ENCODE results near the gene SMARCAD1. TPM values are rescaled to one million over a fixed set of nuclear protein-coding genes. Genes with fewer than 3 reads are reported as not detected.

SMARCAD1 gene
- total RNA-seq, 2 donors from 2014 or later: 67.1 to 85.5 TPM

GRCh38 chr4:94177822-94178221, 29.8 kb upstream of the SMARCAD1 start:
- H3K27ac Mint-ChIP-seq: peak overlapping the region; percentile 83
- no peak overlapping the region for H3K9ac ChIP-seq (ENCODE audit: extremely low read depth, low read length, poor library complexity, severe bottlenecking)
- H3K4me3 ChIP-seq (ENCODE audit: low read length): peak overlapping the region; percentile 54
- no peak overlapping the region for H3K4me3 Mint-ChIP-seq
- no peak for TF ChIP-seq CTCF (conservative IDR thresholded peaks at IDR 0.05)
- no peaks in the 10 kb centered on the region for H3K27me3 Mint-ChIP-seq (ENCODE audit: insufficient read depth)
- H3K27me3 ChIP-seq (ENCODE audit: control insufficient read depth, insufficient read depth, low read length, poor library complexity, severe bottlenecking): no peaks in the 10 kb centered on the region
- WGBS, 2 experiments (ENCODE audit: insufficient coverage in 1 of 2, insufficient read length in 1 of 2): 97 to 100% methylated on average over 1 to 2 of the region's 2 CpGs
- peaks cover 1% of the 10 kb centered on the region for H3K36me3 ChIP-seq (ENCODE audit: control insufficient read depth, insufficient read depth, low read length)
- no peak for DNase-seq
- H3K4me1 ChIP-seq (ENCODE audit: control insufficient read depth, insufficient read depth, low read length): peaks cover 12% of the 10 kb centered on the region
- peaks cover 4% of the 10 kb centered on the region for H3K36me3 Mint-ChIP-seq (ENCODE audit: low read depth)
- peaks cover 11% of the 10 kb centered on the region for H3K9me3 Mint-ChIP-seq
- peaks cover 28% of the 10 kb centered on the region for H3K4me1 Mint-ChIP-seq
- peaks cover 11% of the 10 kb centered on the region for H3K9me3 ChIP-seq (ENCODE audit: control insufficient read depth, low read length)
- no peak overlapping the region for H3K27ac ChIP-seq (ENCODE audit: low read depth, low read length)

GRCh38 chr4:94181815-94182214, 25.9 kb upstream of the SMARCAD1 start:
- Histone ChIP-seq H3K9ac (ENCODE audit: extremely low read depth, low read length, poor library complexity, severe bottlenecking) (no peak overlapping the region), H3K27me3 (ENCODE audit: control insufficient read depth, insufficient read depth, low read length, poor library complexity, severe bottlenecking) (no peaks in the 10 kb centered on the region), H3K9me3 (ENCODE audit: control insufficient read depth, low read length) (peaks cover 5% of the 10 kb centered on the region), H3K4me3 (ENCODE audit: low read length) (no peak overlapping the region), H3K27ac (ENCODE audit: low read depth, low read length) (no peak overlapping the region), H3K36me3 (ENCODE audit: control insufficient read depth, insufficient read depth, low read length) (no peaks in the 10 kb centered on the region), H3K4me1 (ENCODE audit: control insufficient read depth, insufficient read depth, low read length) (peaks cover 2% of the 10 kb centered on the region)
- 29% methylated on average over 1 of the region's 1 CpG; no CpG with 5 or more reads in 1 of the 2 experiments for WGBS, 2 experiments (ENCODE audit: insufficient coverage in 1 of 2, insufficient read length in 1 of 2)
- TF ChIP-seq CTCF (conservative IDR thresholded peaks at IDR 0.05): no peak
- no peak for DNase-seq
- Mint-ChIP-seq H3K9me3 (peaks cover 5% of the 10 kb centered on the region), H3K36me3 (ENCODE audit: low read depth) (peaks cover 4% of the 10 kb centered on the region), H3K27me3 (ENCODE audit: insufficient read depth) (no peaks in the 10 kb centered on the region), H3K4me1 (peaks cover 11% of the 10 kb centered on the region), H3K27ac (no peak overlapping the region), H3K4me3 (no peak overlapping the region)

GRCh38 chr4:94202769-94203168, 4.9 kb upstream of the SMARCAD1 start:
- Mint-ChIP-seq H3K4me3 (no peak overlapping the region), H3K27me3 (ENCODE audit: insufficient read depth) (no peaks in the 10 kb centered on the region), H3K27ac (no peak overlapping the region), H3K9me3 (peaks cover 18% of the 10 kb centered on the region), H3K36me3 (ENCODE audit: low read depth) (no peaks in the 10 kb centered on the region), H3K4me1 (no peaks in the 10 kb centered on the region)
- no peak for TF ChIP-seq CTCF (conservative IDR thresholded peaks at IDR 0.05)
- 94% methylated on average over 3 of the region's 3 CpGs; no CpG with 5 or more reads in 1 of the 2 experiments for WGBS, 2 experiments (ENCODE audit: insufficient coverage in 1 of 2, insufficient read length in 1 of 2)
- Histone ChIP-seq H3K4me1 (ENCODE audit: control insufficient read depth, insufficient read depth, low read length) (no peaks in the 10 kb centered on the region), H3K27ac (ENCODE audit: low read depth, low read length) (no peak overlapping the region), H3K36me3 (ENCODE audit: control insufficient read depth, insufficient read depth, low read length) (no peaks in the 10 kb centered on the region), H3K9ac (ENCODE audit: extremely low read depth, low read length, poor library complexity, severe bottlenecking) (no peak overlapping the region), H3K27me3 (ENCODE audit: control insufficient read depth, insufficient read depth, low read length, poor library complexity, severe bottlenecking) (no peaks in the 10 kb centered on the region), H3K9me3 (ENCODE audit: control insufficient read depth, low read length) (peaks cover 23% of the 10 kb centered on the region), H3K4me3 (ENCODE audit: low read length) (no peak overlapping the region)
- no peak for DNase-seq

Measured in endodermal cell (in vitro differentiated cells).